GM23248 (cell line): ENCODE measurements around the gene BPHL.

Experiments
- EZH2 ChIP-seq: fragments of 200-600 bp; sonication (generic); IDR thresholded peaks from 2 replicates; pipeline ENCODE4 v1.6.1; 2018; ENCODE audit warnings: antibody characterized with exemption, mild to moderate bottlenecking; ENCODE audit not compliant: insufficient read depth, poor library complexity, severe bottlenecking
- EZH2phosphoT487 ChIP-seq: fragments of 200-600 bp; sonication (generic); IDR thresholded peaks from 2 replicates; pipeline ENCODE4 v1.6.1; 2018; ENCODE audit warnings: antibody characterized with exemption, moderate library complexity, mild to moderate bottlenecking, low read depth; ENCODE audit not compliant: insufficient read depth

DNA sequence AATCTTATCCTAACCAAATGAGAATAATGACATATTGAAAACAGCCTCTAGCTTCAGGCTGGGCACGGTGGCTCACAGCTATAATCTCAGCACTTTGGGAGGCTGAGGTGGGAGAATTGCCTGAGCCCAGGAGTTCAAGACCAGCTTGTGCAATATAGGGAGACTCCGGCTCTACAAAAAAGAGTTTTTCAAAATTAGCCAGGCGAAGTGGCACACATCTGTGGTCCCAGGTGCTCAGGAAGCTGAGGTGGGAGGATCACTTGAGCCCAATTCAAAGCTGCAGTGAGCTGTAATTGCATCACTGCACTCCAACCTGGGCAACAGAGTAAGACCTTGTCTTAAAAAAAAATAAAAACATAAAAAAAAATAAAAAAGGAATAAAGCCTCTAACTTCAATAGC, 34.2 kb downstream of the BPHL start:
- TF ChIP-seq EZH2 (no peak), EZH2phosphoT487 (no peak)
